Type B pancreatic cell (in vitro differentiated cells): ENCODE data around the gene S100A12. TPM values are rescaled to one million over a fixed set of nuclear protein-coding genes. Genes with fewer than 3 reads are reported as not detected.

Experiments
- DNase-seq: peaks from one replicate; pipeline ENCODE4 v3.0.0; 2021; ENCODE audit warnings: mixed read lengths; ENCODE audit not compliant: unreplicated experiment; ENCODE audit errors: extremely low spot score
- H3K27ac Mint-ChIP-seq: 2 replicates; pipeline ENCODE4 v1.8.0; 2021; ENCODE audit warnings: mild to moderate bottlenecking, mixed read lengths
- H3K27me3 Mint-ChIP-seq: 2 replicates; pipeline ENCODE4 v1.8.0; 2021; ENCODE audit warnings: mixed read lengths
- H3K36me3 Mint-ChIP-seq: 2 replicates; pipeline ENCODE4 v1.8.0; 2021; ENCODE audit warnings: mixed read lengths
- H3K4me1 Mint-ChIP-seq: one replicate; pipeline ENCODE4 v1.8.0; 2021; ENCODE audit warnings: mixed read lengths; ENCODE audit not compliant: unreplicated experiment
- H3K4me3 Mint-ChIP-seq: 2 replicates; pipeline ENCODE4 v1.8.0; 2021; ENCODE audit warnings: mild to moderate bottlenecking, mixed read lengths
- H3K9me3 Mint-ChIP-seq: 2 replicates; pipeline ENCODE4 v1.8.0; 2021; ENCODE audit warnings: mixed read lengths
- CTCF ChIP-seq: fragments of 200-600 bp; sonication (generic); conservative IDR thresholded peaks from 2 replicates; pipeline ENCODE4 v1.5.0; 2021; ENCODE audit warnings: antibody characterized with exemption, mild to moderate bottlenecking
- total RNA-seq: library from RNA; stranded (reverse); gene quantifications from 2 replicates; pipeline ENCODE4 v1.2.1, GENCODE V29; 2021; ENCODE audit warnings: low replicate concordance

The S100A12 gene
- total RNA-seq, 1 donor from 2014 or later, result not detected

DNA sequence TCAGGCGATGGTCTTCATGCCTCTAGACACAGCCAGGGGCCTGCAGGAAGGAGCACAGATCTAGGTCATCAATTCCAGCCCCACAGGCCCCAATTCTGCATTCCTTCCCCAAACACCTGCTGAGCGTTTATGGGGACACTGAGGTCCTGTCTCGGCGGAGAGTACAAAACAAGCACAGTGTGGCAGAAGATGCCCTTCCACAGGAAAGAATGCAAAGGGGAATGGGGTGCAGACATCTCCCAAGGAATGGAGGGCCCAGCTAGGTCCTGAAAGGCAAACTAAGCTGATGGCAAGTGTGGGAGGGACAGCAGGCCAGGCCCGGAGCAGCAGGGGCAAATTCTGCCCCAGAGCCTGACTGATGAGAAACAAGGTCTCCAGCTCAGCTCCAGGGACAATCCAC is 19.0 kb upstream of the S100A12 start:
- Mint-ChIP-seq H3K4me1 (no peaks in the 10 kb centered on the region), H3K4me3 (no peak overlapping the region), H3K27ac (no peak overlapping the region), H3K27me3 (peaks cover 16% of the 10 kb centered on the region), H3K9me3 (no peaks in the 10 kb centered on the region), H3K36me3 (no peaks in the 10 kb centered on the region)
- peak; percentile 16 for DNase-seq
- TF ChIP-seq CTCF, result no peak

DNA sequence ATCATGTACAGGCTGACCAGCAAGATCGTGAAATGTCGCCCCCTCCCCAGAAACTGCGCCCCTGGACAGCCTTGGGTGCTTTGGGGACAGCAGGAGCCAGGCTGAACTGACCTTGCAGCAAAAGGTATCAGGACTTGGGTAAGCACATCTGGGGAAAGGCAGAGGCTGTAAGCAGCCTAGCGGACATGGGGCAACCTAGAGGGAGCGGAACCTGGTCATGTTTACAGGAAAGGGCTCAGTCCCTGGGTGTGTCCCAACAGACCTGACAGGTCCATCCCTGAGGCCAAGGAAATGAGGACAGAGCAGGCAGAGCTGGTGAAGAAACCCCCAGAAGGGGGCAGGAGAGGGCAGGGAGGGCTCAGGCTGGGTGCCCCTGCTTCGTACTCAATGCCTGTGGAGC is 18.5 kb upstream of the S100A12 start:
- peak; percentile 56 for DNase-seq
- peak overlapping the region; percentile 22 for H3K4me3 Mint-ChIP-seq
- peaks cover 16% of the 10 kb centered on the region for H3K27me3 Mint-ChIP-seq
- H3K36me3 Mint-ChIP-seq, result no peaks in the 10 kb centered on the region
- no peak for TF ChIP-seq CTCF
- H3K9me3 Mint-ChIP-seq, result no peaks in the 10 kb centered on the region
- H3K27ac Mint-ChIP-seq, result peak overlapping the region; percentile 7
- H3K4me1 Mint-ChIP-seq, result no peaks in the 10 kb centered on the region

DNA sequence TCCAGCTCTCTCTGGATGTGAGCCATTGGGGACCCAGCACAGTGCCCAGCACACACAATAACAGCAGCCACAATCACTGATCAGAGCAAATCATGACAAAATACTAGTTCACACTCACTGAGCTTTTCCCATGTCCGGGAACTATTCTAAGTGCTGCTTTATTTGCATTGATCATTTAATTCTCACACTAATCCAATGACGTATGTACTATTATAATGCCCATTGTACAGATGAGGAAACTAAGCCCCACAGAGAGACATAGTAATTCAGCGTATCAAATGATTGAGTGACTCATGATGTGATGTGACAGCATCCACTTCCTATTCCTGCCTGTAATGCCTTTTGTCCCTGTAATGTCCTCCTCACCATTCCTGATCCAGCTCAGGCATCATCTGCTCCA is 17.4 kb upstream of the S100A12 start:
- no peaks in the 10 kb centered on the region for H3K36me3 Mint-ChIP-seq
- no peaks in the 10 kb centered on the region for H3K9me3 Mint-ChIP-seq
- H3K4me1 Mint-ChIP-seq, result no peaks in the 10 kb centered on the region
- peaks cover 16% of the 10 kb centered on the region for H3K27me3 Mint-ChIP-seq
- no peak for TF ChIP-seq CTCF
- no peak overlapping the region for H3K27ac Mint-ChIP-seq
- peak overlapping the region; percentile 10 for H3K4me3 Mint-ChIP-seq
- no peak for DNase-seq

GRCh38 chr1:153392258-153392657 is 16.8 kb upstream of the S100A12 start:
- Mint-ChIP-seq H3K4me1 (no peaks in the 10 kb centered on the region), H3K36me3 (no peaks in the 10 kb centered on the region), H3K9me3 (no peaks in the 10 kb centered on the region), H3K27ac (no peak overlapping the region), H3K27me3 (peaks cover 16% of the 10 kb centered on the region), H3K4me3 (no peak overlapping the region)
- DNase-seq, result no peak
- TF ChIP-seq CTCF, result no peak

DNA sequence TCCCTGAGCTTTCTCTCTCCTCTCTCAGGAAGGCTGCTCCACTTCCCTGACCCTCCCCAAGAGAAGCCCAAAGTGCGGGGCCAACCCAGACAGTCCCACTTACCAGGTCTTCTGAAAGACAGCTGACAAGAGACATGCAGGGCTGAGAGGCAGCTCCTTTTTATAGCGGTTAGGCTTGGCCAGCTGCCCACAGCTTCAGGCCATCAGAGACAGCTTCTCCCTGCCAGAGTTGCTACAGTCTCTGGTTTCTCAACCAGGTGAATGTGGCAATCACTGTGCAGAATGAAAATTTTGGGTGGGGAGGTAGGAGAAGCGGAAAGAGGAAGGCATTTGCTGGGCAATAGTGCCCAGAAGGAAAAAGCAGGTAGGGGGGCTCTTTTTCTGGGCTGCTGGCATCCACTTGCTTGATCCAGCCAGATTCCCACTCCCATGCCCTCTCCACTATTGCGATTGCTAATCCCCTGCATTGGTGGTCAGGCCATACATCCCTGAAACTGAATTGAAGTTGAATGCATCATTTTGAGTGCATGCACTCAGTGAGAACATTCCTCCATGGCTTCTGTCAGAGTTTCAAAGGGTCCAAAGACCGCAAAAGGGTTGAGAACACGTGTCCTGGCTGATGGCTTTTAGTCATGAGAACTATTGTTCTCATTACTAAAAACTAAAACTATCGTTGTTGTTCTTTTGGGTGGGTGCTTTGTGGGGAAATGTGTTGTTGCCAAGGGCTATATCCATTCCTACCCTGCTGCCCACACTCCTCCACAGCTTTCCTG is 15.7 kb upstream of the S100A12 start, which contains the start of gene S100A8:
S100A8 (minus strand) TSS at position 136 of the 773 bp plus-strand sequence. CDS start 538 bp downstream, outside the sequence.
- TF ChIP-seq CTCF, result no peak
- Mint-ChIP-seq H3K9me3 (no peaks in the 10 kb centered on the region), H3K27ac (peak within 1 kb of the TSS; percentile 62), H3K4me1 (no peaks in the 10 kb centered on the region), H3K36me3 (no peaks in the 10 kb centered on the region), H3K4me3 (peak within 1 kb of the TSS; percentile 80), H3K27me3 (peaks cover 13% of the 10 kb centered on the region)
- DNase-seq, result peak; percentile 59
